GM20431 (cell line): Measurements from ENCODE around the gene GALNT1.

ENCODE experiments used
- in situ Hi-C: fragments of 300-500 bp; cut with MseI, MboI; formaldehyde crosslinking; loops from one replicate; pipeline ENCODE4 v1.15.0; 2020; ENCODE audit warnings: low sequenced_read_pairs; ENCODE audit not compliant: unreplicated experiment

Gene GALNT1

DNA sequence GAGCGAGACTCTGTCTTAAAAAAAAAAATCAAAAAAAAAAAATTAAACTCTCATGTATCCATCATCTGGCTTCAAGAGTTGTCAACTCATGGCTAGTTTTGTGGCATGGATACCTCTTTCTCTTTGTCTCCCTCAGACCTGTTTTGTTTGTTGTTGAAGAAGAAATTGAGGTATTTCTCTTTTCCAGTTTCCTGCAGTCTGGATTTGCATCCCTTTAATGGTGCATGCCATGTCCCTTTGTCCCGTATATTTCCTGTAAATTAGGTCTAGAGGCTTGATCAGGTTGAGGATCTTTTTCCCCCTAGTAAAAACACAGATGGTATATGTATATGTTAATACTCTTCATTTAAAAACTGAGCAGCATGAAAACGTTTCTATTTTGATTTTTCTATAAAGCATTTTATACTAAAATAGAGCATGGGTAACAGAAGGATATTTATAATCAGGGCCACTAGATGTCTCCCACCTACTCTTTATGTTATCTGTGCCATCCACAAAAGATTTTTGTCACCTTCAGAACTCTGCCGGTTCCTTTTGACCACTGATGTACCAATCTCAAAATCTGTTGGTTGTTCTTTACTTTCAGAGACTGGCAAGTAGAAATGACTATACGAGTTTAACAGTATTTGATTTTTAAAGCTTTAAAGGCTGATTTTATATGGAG, 80.1 kb downstream of the GALNT1 start:
- in situ Hi-C loops: no loop called here

DNA sequence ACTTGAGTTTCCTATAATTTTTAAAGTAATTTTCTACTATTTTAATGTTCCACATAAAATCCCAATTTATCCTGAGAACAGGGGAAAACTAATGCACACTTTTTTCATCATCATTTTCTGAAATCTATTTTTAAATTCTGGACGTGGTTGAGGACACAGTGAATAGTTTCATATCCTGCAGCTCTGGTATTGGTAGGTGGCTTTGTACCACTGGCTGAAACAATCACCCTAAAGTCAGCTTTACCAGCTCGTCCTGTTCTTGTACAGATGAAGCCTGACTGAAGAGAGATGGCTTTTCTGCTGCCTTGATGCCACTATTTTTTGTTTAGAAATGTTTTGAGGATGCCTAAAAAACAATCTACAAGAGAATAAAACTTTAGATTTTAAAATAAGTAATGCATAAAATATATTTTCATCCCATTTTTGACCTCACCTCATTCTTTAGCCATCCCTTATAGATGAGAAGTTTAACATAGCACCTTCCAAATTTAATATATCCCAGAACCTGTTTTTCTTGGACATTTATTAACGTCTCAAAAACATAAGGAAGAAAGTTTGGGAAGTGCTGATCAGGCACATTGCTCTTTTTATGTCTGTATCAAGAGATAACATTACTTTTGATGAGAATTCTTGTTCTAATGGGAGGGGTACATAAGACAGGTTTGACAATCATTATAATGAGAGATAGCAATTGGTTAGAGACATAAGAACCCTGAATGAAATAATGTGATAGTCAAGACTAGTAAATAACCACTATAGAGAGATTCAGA, 80.9 kb downstream of the GALNT1 start:
- in situ Hi-C loops: no loop called here

DNA sequence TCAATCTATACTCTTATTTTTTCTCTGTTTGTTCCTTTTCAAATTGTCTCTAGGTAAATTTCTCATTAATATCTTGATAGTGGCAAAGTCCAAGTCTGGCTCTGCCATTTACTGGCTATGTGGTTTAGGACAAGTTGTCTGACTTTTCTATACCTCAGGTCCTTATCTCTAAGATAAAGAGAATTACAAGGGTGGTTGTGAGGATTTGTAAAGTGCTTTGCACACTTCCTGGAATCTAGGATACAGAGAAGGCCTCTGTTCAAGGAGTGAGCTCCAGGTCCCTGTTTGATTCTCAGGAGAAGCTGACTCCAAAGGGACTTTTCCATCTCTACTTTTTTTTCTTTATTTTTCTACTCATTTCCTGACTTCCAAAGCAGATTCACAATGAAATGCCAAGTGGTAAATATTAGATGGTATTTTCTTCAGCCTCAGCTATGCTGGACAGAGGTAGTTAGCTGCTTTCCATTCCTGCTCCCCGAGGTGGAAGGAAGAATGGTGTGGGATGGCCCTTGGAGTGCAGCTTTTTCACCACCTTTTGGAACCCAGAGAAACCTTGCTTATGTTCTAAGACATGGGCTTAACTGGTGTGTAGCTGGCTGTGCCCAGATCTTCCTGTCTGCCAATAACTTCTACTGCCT, 90.5 kb downstream of the GALNT1 start:
- in situ Hi-C loops: no loop called here

DNA sequence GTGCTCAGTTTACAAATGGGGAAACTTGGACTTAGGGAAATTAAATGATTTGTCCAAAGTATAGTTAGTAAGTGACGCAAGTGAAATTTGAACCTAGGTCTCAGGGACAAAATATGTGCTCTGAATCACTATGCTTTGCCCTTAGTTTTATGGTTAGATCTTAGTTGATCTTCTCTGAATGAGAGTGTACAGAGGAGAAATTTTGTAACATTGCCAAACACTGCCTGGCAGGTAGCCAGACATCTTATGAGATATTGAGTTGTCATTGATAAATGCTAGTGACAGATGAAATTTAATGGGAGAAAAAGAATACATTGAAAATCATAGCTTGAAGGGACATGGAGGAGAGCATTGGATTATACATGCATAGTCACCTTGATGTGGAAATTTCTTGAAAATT, 91.4 kb downstream of the GALNT1 start:
- in situ Hi-C loops: no loop called here

DNA sequence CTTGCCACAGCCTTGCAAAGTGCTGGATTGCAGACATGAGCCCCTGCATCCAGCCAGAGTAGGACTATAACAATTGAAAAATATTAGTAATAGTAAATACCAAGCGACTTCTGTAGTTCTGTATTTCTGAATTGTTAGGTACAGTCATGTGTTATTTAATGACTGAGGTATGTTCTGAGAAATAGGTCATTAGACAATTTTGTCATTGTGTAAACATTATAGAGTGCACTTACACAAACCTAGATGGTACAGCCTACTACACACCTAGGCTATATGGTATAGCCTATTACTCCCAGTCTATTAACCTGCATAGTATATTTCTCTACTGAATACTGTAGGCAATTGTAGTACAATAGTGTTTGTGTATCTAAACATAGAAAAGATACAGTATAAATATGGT, 92.1 kb downstream of the GALNT1 start:
- in situ Hi-C loops: no loop called here

DNA sequence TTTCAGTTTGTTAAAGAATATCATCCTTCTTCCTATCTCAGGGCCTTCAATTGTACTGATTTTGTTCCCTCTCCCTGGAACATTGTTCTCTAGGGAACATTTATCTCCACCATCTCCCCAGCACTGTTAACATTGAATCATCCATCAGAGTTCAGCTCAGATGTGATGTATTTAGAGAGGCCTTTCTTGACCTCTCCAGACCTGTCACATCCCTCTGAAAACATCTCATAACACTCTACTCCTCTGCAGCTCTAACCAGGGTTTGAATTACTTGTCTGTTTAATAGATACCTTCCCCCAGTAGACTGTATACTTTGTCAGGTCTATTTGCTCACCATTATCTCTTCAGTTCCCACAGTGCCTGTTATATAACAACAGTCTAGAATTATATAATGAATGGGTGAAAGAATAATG, 98.6 kb downstream of the GALNT1 start:
- in situ Hi-C loops: no loop called here

DNA sequence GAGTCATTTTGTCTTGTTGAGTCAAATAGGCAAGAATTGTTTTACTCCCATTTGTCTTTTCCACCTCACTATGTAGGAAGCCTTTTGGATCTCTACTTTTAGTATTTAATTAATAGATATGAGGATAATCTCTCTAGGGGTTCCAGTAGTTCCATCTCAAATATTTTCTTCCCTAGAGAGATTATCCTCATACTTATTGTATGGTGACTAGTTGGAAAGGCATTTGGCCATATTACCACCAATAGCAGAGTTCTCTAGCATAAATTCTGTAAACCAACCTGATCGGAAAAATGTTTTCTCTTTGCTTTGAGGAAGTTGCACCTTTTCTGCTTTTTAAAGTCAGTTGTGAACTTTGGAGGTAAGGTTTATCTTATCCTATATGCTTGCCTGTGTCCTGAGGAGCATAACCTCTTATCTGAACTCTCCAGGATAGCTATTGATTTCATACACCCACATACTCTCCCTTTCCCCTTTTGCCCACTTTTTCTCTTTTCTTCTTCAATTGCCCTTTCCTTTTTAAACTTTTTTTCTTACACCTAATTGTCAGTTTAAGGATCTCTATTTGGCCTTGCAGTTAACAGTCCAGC, 100.8 kb downstream of the GALNT1 start:
- in situ Hi-C loops: no loop called here

DNA sequence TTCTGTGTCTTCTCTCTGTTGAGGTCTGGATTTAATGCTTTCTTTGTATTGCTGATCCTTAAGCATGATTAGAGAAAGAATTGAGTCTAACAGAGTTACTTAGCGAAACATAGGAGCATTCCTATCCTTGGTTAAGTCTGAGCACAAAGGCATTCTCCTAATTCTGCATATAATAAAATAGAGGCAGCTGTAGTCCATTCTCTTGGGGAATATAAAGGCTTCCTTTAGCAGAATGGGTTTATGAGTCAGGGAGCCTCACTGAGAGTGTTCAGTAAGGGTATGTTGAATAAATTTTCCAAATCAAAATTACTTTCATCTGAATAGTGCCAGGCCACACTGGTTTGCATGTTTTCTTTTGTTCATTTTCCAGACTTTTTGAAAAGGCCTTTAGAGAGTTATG, 101.5 kb downstream of the GALNT1 start:
- in situ Hi-C loops: no loop called here

DNA sequence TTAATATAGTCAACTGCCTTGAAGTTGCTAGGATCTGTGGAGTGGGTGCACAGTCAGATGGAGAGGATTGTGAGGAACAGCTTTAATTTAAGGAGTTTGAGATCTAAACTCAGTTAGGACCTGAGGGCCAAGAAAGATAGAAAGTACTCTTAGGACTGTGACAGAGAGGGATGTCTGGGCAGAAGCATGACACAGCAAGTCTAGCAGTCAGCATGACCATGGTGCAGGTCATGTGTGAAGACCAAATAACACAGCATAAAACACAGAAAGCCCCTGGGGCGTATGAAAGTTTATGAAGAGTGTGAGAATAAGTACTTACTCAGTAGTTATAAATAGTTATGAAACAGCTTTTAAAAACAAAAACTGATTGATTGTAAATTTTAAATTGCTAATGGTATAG, 107.2 kb downstream of the GALNT1 start:
- in situ Hi-C loops: no loop called here

DNA sequence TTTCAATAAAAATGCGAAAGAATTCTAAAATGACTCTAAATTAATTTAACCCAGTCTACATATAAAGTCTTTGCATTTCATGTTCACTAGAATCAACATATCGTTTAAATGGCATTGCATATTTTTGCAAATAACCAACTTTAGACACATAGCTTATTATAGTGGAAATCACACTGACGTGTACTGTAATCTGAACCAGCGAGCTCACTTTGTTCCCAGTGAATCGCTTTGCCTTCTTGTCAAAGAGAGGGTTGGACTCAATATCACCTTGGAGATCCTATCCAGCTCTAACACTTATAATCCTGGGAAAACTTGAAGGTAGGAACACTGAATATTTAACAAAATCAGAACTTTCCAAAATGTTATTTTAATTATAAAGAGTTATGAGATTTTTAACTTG, 108.2 kb downstream of the GALNT1 start:
- in situ Hi-C loops: no loop called here

DNA sequence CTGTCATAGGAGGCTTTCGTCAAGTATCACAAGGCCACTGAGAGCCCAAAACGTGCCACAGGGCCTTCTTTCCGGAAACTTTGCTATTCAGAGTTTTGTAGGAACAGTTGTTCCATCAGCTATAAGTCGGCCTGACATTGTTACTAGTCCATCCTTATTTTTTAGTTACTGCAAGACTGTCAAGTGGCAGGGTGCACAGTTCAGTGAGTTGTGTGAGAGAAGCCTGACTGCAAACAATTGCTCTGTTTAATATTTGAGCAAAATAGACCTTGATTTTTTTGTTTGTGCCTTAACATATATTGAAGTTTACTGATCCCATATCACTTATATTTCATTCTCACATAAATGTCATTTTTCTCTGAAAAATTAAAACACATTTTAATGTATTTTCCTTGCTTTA, 110.1 kb downstream of the GALNT1 start:
- in situ Hi-C loops: no loop called here

DNA sequence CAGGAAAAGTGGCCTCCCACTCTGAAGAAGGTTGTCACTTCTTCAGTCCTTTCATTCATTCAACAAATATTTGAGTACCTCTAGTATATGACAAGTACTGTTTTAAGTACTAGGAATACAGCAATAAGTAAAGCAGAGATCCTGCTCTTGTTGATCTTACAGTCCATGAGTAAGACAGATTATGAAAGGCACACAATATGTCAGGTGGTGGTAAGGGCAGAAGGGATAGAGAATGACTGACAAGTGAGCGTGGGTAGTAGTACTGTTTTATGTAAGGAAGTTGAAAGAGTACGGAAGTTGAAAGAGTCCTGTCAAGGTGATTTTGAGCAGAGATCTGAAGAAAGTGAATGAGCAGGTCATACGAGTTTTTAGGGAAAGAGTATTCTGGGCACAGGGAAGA, 111.3 kb downstream of the GALNT1 start:
- in situ Hi-C loops: no loop called here

DNA sequence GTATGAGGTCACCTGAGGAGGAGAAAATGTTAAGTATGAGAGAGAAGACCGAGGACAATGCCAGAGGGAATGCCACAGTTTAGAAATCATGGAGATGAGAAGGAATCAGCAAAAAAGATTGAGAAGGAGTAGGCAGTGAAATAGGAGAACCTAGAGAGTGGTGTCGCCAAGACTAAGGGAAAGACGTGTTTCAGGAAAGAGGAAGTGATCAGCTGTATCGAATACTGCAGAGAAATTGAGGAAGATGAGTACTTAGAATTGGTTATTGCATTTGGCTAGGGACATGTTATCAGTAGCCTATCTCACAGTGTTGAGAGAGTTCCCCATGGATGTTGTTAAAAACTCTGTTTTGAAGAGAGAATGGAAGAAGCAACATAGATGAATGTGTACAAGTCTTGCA, 112.3 kb downstream of the GALNT1 start:
- in situ Hi-C loops: no loop called here

DNA sequence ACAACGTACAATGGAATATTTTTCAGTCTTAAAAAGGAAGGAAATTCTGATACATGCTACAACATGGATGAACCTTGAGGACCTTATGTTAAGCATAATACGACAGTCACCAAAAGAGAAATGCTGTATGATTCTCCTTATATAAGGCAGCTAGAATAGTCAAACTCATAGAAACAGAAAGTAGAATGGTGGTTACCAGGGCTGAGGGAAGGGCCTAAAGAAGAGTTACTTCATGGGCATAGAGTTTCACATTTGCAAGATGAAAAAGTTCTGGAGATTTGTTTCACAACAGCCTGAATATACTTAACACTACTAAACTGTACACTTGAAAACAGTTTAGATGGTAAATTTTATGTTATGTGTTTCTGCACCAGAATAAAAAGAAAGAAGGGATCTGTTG, 113.3 kb downstream of the GALNT1 start:
- in situ Hi-C loops: no loop called here

DNA sequence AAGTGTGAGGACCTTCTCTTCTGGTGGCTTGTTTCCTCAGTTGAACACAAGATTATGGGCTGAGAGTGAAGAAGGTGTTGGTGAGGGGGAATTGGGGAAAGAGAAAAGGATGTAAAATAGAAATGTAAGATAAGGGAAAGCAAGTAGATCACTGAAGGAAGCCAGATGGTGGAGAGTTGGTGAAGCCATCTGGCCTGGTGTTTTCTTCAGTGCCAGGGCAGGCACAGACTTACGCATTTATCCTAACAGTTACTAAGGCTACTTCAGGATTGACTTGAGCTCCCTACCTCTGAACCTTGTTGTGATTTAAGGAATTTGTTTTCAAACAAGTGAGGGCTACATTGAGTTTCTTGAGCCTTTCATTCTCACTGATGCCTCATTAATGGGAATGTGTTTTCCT, 113.8 kb downstream of the GALNT1 start:
- in situ Hi-C loops: no loop called here

DNA sequence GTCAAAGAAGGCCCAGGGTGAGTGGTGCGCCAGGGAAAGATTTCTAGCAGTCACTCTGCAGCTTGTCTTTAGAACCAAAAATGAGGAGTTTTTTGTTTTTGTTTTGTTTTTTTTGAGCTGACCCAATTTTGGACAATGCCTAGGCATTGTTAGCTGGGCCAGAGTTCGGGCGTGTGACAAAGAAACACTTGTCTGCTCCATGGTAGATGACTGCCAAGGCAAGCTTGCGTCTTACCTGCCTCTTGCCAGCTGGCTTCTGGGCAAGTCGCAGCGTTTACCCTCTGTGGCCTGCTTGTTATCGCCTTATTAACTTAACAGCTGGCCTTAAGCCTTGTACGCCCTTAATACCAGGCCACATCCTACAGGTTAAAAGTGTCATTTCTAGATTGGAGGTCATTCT, 114.3 kb downstream of the GALNT1 start:
- in situ Hi-C loops: no loop called here

DNA sequence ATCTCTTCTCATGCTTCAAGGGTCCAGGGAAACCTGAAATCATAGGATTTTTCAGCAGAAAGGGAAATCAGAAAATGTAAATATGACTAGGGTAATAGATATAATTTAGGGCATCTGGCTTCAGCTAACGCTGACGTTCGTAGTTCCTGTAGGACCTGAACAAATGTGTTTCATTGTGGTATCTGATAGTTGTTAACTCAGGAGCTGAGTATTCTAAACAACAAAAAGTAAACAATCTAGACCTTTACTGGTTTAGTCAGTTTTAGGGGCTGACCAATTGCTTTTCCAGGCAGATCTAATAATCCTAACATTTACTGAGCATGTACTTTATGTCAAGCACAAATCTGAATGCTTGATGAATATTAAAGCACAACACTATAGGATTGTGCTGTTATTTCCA, 114.8 kb downstream of the GALNT1 start:
- in situ Hi-C loops: no loop called here

DNA sequence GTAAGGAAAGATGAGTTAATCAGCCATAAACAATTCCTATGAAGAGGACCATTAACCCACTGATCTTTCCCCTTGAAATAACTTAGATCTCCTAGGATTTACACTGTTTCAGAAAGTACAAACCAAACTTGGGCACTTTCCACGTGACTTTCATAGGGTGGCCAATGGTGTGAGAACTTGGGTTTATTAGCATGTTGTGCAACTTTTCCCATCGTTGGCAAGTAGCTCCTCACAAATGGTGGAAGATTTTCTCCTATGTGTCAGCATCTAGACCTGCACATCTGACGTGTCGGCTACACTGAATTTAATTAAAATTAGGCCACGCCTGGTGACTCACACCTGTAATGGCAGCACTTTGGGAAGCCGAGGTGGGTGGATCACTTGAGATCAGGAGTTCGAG, 116.3 kb downstream of the GALNT1 start:
- in situ Hi-C loops: no loop called here

DNA sequence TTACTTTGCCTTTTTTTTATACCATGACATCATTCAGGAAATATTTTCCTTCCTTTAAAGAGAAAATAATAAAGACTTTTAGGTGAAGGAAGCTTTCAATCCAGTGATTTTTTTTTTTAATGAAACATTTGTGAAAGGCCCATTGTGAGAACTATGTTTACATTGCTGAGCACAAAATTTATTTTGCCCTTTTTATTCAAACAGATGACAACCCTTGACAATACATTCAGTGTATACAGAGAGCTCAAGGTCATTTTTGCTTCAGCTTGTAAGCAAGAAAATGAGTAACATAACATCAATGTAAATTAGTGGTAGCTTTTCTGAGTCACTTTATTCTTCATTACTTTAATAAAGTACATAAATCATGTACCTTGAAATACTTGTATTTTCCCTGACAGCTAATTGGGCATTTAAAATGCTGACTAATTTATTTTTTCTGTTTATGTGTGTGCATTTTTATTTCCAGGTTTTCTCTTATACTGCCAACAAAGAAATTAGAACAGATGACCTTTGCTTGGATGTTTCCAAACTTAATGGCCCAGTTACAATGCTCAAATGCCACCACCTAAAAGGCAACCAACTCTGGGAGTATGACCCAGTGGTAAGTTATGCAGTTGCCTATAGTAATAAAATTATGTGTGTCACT, 121.6 kb downstream of the GALNT1 start:
- in situ Hi-C loops: no loop called here

DNA sequence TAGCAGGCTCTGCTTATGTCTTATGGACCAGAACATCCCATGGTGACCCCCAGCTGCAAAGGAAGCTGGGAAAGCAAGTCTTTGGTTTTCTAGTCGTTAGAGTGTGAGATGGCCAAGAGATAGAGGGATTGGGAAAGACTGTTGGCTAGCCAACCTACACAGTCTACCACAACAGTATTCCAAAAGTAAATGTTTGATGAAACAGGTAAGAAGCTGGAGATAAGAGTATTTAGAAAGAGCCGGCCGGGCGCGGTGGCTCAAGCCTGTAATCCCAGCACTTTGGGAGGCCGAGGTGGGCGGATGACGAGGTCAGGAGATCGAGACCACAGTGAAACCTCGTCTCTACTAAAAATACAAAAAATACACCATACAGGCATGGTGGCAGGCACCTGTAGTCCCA, 124.4 kb downstream of the GALNT1 start:
- in situ Hi-C loops: no loop called here

DNA sequence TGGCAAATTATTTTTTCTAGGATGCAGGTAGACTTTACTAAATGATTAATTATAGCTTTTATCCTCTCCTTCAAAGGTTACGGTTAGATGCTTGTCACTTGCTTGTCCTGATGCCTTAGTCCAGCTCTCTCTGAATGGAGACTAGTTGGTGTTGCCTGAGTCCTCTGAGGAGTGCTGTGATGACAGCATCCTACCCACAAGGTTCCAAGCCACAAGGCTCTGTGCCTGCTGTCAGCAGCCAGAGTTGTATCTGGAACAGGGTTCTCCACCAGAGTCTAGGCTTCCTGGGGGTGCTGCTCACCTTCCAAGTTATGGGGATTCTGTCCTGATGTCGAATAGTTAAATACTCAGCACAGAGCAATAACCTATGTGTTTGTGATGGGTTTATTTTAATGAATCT, 125.7 kb downstream of the GALNT1 start:
- in situ Hi-C loops: no loop called here
